Measurements from ENCODE around the gene DUSP3. TPM values are rescaled to one million over a fixed set of nuclear protein-coding genes. Genes with fewer than 3 reads are reported as not detected.
A peak's percentile ranks its signal among the peaks of the same experiment; 100 is the strongest.
"Not testable (repeated sequence)": the region's sequence is repeated elsewhere in the genome, so short reads cannot be mapped to it uniquely, and the experiment has no call there.

DUSP3 gene
- total RNA-seq, 2 donors from 2014 or later = 25.4 to 31.0 TPM

DNA sequence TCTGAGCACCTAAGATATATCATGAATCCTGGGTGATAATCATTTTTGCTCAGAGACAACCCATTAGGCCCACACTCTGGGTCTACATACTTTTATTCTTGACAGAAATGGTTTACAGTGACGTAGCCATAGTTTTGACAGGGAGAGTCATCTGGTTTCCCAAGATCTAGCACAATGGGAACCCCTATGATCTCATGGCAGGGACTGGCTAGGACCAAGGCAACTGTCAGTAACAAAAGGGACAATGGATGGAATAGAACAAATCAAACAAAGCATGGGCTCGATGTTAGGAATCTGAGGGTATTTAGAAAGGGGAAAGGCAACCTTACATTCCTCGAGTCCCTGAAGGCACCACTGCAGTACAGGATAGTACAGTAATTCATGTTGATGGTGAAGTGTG, 22.0 kb upstream of the DUSP3 start:
- peaks cover 2% of the 10 kb centered on the region for H3K4me1 Mint-ChIP-seq
- H3K27ac Mint-ChIP-seq = no peak overlapping the region
- H3K27me3 Mint-ChIP-seq (ENCODE audit: insufficient read depth) = peaks cover 4% of the 10 kb centered on the region
- TF ChIP-seq, protein P1, sequence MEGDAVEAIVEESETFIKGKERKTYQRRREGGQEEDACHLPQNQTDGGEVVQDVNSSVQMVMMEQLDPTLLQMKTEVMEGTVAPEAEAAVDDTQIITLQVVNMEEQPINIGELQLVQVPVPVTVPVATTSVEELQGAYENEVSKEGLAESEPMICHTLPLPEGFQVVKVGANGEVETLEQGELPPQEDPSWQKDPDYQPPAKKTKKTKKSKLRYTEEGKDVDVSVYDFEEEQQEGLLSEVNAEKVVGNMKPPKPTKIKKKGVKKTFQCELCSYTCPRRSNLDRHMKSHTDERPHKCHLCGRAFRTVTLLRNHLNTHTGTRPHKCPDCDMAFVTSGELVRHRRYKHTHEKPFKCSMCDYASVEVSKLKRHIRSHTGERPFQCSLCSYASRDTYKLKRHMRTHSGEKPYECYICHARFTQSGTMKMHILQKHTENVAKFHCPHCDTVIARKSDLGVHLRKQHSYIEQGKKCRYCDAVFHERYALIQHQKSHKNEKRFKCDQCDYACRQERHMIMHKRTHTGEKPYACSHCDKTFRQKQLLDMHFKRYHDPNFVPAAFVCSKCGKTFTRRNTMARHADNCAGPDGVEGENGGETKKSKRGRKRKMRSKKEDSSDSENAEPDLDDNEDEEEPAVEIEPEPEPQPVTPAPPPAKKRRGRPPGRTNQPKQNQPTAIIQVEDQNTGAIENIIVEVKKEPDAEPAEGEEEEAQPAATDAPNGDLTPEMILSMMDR (conservative IDR thresholded peaks at IDR 0.05) = no peak
- H3K4me3 Mint-ChIP-seq = no peak overlapping the region
- H3K4me3 ChIP-seq (ENCODE audit: low read length) = no peak overlapping the region
- H3K36me3 ChIP-seq (ENCODE audit: control insufficient read depth, insufficient read depth, low read length) = no peaks in the 10 kb centered on the region
- 75 to 89% methylated on average over 3 of the region's 3 CpGs for WGBS, 2 experiments (ENCODE audit: insufficient coverage in 1 of 2, insufficient read length in 1 of 2)
- peaks cover 5% of the 10 kb centered on the region for H3K9me3 ChIP-seq (ENCODE audit: control insufficient read depth, low read length)
- no peaks in the 10 kb centered on the region for H3K27me3 ChIP-seq (ENCODE audit: control insufficient read depth, insufficient read depth, low read length, poor library complexity, severe bottlenecking)
- no peak overlapping the region for H3K9ac ChIP-seq (ENCODE audit: extremely low read depth, low read length, poor library complexity, severe bottlenecking)
- no peak for DNase-seq
- peaks cover 8% of the 10 kb centered on the region for H3K36me3 Mint-ChIP-seq (ENCODE audit: low read depth)
- no peak overlapping the region for H3K27ac ChIP-seq (ENCODE audit: low read depth, low read length)
- H3K9me3 Mint-ChIP-seq = peaks cover 24% of the 10 kb centered on the region
- H3K4me1 ChIP-seq (ENCODE audit: control insufficient read depth, insufficient read depth, low read length) = no peaks in the 10 kb centered on the region

DNA sequence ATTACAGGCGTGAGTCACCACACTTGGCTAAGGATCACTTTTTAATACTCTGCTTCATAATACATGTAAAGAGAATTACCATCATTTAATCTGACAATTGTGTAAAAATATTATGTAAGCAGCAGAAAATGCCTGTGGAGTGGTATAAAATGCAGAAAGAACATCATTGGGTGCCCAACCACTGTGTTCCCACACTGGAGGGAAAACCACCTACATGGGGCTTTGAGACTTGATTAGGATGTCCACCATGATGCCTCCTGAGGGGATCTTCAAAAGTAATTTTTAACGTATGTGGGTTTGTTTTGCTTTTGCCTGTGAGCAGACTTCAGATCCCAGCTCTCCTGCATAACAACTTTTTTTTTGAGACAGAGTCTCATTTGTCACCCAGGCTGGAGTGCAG, 20.3 kb upstream of the DUSP3 start:
- TF ChIP-seq, protein P1 (conservative IDR thresholded peaks at IDR 0.05) = no peak
- no peak overlapping the region for H3K27ac ChIP-seq (ENCODE audit: low read depth, low read length)
- Mint-ChIP-seq H3K4me1 (no peaks in the 10 kb centered on the region), H3K9me3 (peaks cover 25% of the 10 kb centered on the region), H3K4me3 (no peak overlapping the region), H3K36me3 (ENCODE audit: low read depth) (peaks cover 3% of the 10 kb centered on the region), H3K27ac (no peak overlapping the region), H3K27me3 (ENCODE audit: insufficient read depth) (peaks cover 9% of the 10 kb centered on the region)
- no peaks in the 10 kb centered on the region for H3K4me1 ChIP-seq (ENCODE audit: control insufficient read depth, insufficient read depth, low read length)
- H3K9ac ChIP-seq (ENCODE audit: extremely low read depth, low read length, poor library complexity, severe bottlenecking) = no peak overlapping the region
- 94 to 100% methylated on average over 2 of the region's 2 CpGs for WGBS, 2 experiments (ENCODE audit: insufficient coverage in 1 of 2, insufficient read length in 1 of 2)
- H3K4me3 ChIP-seq (ENCODE audit: low read length) = no peak overlapping the region
- no peaks in the 10 kb centered on the region for H3K27me3 ChIP-seq (ENCODE audit: control insufficient read depth, insufficient read depth, low read length, poor library complexity, severe bottlenecking)
- no peaks in the 10 kb centered on the region for H3K36me3 ChIP-seq (ENCODE audit: control insufficient read depth, insufficient read depth, low read length)
- peak; percentile 15 for DNase-seq
- peaks cover 5% of the 10 kb centered on the region for H3K9me3 ChIP-seq (ENCODE audit: control insufficient read depth, low read length)

DNA sequence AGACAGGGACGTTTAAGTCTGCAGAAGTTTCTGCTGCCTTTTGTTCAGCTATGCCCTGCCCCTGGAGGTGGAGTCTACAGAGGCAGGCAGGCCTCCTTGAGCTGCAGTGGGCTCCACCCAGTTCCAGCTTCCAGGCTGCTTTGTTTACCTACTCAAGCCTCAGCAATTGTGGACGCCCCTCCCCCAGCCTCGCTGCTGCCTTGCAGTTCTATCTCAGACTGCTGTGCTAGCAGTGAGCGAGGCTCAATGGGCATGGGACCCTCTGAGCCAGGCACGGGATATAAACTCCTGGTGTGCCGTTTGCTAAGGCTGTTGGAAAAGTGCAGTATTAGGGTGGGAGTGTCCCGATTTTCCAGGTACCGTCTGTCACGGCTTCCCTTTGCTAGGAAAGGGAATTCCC, 19.2 kb upstream of the DUSP3 start:
- 86 to 94% methylated on average over 5 to 9 of the region's 9 CpGs for WGBS, 2 experiments (ENCODE audit: insufficient coverage in 1 of 2, insufficient read length in 1 of 2)
- not testable (repeated sequence) for H3K27ac ChIP-seq (ENCODE audit: low read depth, low read length); H3K4me3 Mint-ChIP-seq; H3K4me1 Mint-ChIP-seq; H3K9ac ChIP-seq (ENCODE audit: extremely low read depth, low read length, poor library complexity, severe bottlenecking); H3K9me3 ChIP-seq (ENCODE audit: control insufficient read depth, low read length); DNase-seq; H3K4me1 ChIP-seq (ENCODE audit: control insufficient read depth, insufficient read depth, low read length); H3K27me3 ChIP-seq (ENCODE audit: control insufficient read depth, insufficient read depth, low read length, poor library complexity, severe bottlenecking); H3K36me3 ChIP-seq (ENCODE audit: control insufficient read depth, insufficient read depth, low read length); H3K36me3 Mint-ChIP-seq (ENCODE audit: low read depth); H3K27ac Mint-ChIP-seq; H3K4me3 ChIP-seq (ENCODE audit: low read length)
- H3K9me3 Mint-ChIP-seq = peaks cover 25% of the 10 kb centered on the region
- H3K27me3 Mint-ChIP-seq (ENCODE audit: insufficient read depth) = peaks cover 12% of the 10 kb centered on the region

DNA sequence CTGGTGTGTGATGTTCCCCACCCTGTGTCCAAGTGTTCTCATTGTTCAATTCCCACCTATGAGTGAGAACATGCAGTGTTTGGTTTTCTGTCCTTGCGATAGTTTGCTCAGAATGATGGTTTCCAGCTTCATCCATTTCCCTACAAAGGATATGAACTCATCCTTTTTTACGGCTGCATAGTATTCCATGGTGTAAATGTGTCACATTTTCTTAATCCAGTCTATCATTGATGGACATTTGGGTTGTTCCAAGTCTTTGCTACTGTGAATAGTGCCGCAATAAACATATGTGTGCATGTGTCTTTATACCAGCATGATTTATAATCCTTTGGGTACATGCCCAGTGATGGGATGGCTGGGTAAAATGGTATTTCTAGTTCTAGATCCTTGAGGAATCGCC, 13.9 kb upstream of the DUSP3 start:
- H3K4me3 Mint-ChIP-seq; H3K9ac ChIP-seq (ENCODE audit: extremely low read depth, low read length, poor library complexity, severe bottlenecking); H3K4me1 Mint-ChIP-seq; H3K36me3 Mint-ChIP-seq (ENCODE audit: low read depth); H3K27ac Mint-ChIP-seq; H3K36me3 ChIP-seq (ENCODE audit: control insufficient read depth, insufficient read depth, low read length); H3K4me1 ChIP-seq (ENCODE audit: control insufficient read depth, insufficient read depth, low read length); H3K27ac ChIP-seq (ENCODE audit: low read depth, low read length); H3K4me3 ChIP-seq (ENCODE audit: low read length); H3K9me3 ChIP-seq (ENCODE audit: control insufficient read depth, low read length); DNase-seq; H3K27me3 ChIP-seq (ENCODE audit: control insufficient read depth, insufficient read depth, low read length, poor library complexity, severe bottlenecking): not testable (repeated sequence)
- peaks cover 12% of the 10 kb centered on the region for H3K27me3 Mint-ChIP-seq (ENCODE audit: insufficient read depth)
- WGBS, 2 experiments (ENCODE audit: insufficient coverage in 1 of 2, insufficient read length in 1 of 2) = 88% methylated on average over 3 of the region's 4 CpGs; no CpG with 5 or more reads in 1 of the 2 experiments
- H3K9me3 Mint-ChIP-seq = peaks cover 21% of the 10 kb centered on the region

All from endodermal cell (in vitro differentiated cells).